GM10266 (cell line): ENCODE results near the gene NLRP13.
"Not testable (repeated sequence)": the region's sequence is repeated elsewhere in the genome, so short reads cannot be mapped to it uniquely, and the experiment has no call there.

Experiments
- DNase-seq: peaks from one replicate; pipeline ENCODE4 v3.0.0; 2012; ENCODE audit errors: extremely low spot score
- TF ChIP-seq, protein P1 (sequence below): IDR thresholded peaks from 2 replicates; pipeline ENCODE4 v1.5.1; 2012; ENCODE audit warnings: mild to moderate bottlenecking, low read depth; ENCODE audit not compliant: control insufficient read depth, insufficient read depth; ENCODE audit errors: missing control alignments

NLRP13 gene

DNA sequence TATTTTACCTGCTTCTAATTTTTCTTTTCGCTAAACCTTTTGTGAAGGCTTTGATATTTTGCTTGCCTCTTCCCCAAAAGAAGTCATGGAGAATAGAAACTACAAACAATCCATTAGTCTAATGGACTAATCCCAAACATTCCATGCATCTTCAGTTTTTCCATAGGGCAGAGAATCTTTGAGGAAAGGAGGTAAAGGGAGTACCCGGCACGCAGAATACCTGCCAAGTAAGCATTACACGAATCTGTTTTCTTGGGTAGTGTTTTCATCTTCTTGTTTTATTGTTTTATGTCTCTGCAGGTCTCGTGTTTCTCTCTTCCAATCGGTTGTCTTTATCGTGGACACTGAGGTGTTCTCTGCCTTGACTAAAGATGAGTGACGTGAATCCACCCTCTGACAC, 15.4 kb upstream of the NLRP13 start, which contains the start of gene NLRP8:
TSS of gene NLRP8 (plus strand) at position 301 of the 400 bp plus-strand sequence.
- no peak for DNase-seq
- TF ChIP-seq, protein P1, sequence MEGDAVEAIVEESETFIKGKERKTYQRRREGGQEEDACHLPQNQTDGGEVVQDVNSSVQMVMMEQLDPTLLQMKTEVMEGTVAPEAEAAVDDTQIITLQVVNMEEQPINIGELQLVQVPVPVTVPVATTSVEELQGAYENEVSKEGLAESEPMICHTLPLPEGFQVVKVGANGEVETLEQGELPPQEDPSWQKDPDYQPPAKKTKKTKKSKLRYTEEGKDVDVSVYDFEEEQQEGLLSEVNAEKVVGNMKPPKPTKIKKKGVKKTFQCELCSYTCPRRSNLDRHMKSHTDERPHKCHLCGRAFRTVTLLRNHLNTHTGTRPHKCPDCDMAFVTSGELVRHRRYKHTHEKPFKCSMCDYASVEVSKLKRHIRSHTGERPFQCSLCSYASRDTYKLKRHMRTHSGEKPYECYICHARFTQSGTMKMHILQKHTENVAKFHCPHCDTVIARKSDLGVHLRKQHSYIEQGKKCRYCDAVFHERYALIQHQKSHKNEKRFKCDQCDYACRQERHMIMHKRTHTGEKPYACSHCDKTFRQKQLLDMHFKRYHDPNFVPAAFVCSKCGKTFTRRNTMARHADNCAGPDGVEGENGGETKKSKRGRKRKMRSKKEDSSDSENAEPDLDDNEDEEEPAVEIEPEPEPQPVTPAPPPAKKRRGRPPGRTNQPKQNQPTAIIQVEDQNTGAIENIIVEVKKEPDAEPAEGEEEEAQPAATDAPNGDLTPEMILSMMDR: no peak

- TF ChIP-seq, protein P1: no peak
- DNase-seq: no peak
These were observed 8.2 kb upstream of the NLRP13 start for GRCh38 chr19:55940306-55940705.

- TF ChIP-seq, protein P1: no peak
- no peak for DNase-seq
These were observed 7.1 kb upstream of the NLRP13 start for GRCh38 chr19:55939206-55939605.

- TF ChIP-seq, protein P1: no peak
- DNase-seq: no peak
These were observed 3.1 kb upstream of the NLRP13 start for GRCh38 chr19:55935206-55935605.

DNA sequence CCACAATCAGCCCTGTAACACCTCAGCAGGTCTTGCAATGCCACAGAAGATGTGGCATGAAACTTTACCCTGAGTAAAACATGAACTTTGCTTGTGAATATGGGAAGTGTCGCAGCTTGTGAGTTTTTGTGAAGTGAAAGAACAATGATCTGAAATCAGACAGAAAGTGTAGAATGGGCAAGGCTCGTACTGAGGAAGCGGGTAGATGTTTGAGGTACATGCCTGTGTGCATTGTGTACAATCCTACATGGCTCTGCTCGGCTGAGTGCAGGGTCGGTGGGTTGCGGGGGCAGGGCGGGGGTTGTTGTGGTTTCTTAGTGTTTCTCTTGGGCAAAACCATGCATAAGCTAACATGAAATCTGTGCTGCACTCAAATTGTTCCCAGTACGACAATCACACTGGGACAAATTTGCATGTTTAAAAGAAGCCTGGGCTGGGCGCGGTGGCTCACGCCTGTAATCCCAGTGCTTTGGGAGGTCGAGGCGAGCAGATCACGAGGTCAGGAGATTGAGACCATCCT, 1.1 kb downstream of the NLRP13 start:
- TF ChIP-seq, protein P1: no peak
- no peak for DNase-seq

GRCh38 chr19:55929258-55929657, 2.9 kb downstream of the NLRP13 start:
- DNase-seq: not testable (repeated sequence)

- DNase-seq: no peak
- TF ChIP-seq, protein P1: no peak
These were observed 4.1 kb downstream of the NLRP13 start for GRCh38 chr19:55927991-55928390.

GRCh38 chr19:55923556-55923955, 8.6 kb downstream of the NLRP13 start:
- DNase-seq: no peak
- TF ChIP-seq, protein P1: no peak
